Measurements from ENCODE around the gene SEPTIN12. TPM values are rescaled to one million over a fixed set of nuclear protein-coding genes. Genes with fewer than 3 reads are reported as not detected.

SEPTIN12 gene
- total and polyA plus RNA-seq, 10 of the 15 experiments (the other 5 are each of a cell fraction or from before 2014, with no cell fraction given), result not detected

DNA sequence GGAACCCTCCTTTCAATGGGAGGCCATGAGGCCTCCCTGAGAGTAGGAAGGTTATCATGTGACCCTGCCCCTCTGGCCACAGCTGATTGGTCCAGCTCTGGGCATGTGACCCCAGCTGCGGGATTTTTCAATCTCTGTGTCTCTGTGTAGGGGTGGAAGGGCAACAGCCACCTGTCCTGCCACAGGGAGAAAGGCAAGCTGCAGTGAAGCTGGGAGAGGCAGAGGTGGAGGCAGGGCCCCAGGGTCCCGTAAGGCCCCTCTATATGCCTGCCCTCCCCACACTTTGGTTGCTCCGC lies 42.9 kb downstream of the SEPTIN12 start:
- ChIA-PET RAD21 (ENCODE audit: unreplicated experiment) (no interaction called here), POLR2A (interaction anchor here (0.7 kb wide), 1 partner anchor 44 kb away, joined by 4 read pairs; no protein-coding TSS in a partner anchor), CTCF (interaction anchor here (0.7 kb wide), 1 partner anchor 515 kb away, joined by 3 read pairs; no protein-coding TSS in a partner anchor), SMC1A (ENCODE audit: uncharacterized antibody, unreplicated experiment) (no interaction called here)
- H3K4me3 ChIP-seq, result no peak overlapping the region
- intact Hi-C loops (cut with micrococcal nuclease; ENCODE audit: unreplicated experiment) (no loop called here), in situ Hi-C loops (cut with MboI) (no loop called here)
- FAIRE-seq (no peak), ATAC-seq (0 out of 3 replicates have a peak, but pooled peaks have one; percentile 13), DNase-seq (ENCODE audit: low read depth, low spot score) (no peak)
- no TSS peak for BruUV-seq (replicated peaks)
- no peak overlapping the region for H3K9ac ChIP-seq (ENCODE audit: control insufficient read depth, insufficient read depth, low read length)
- no peaks in the 10 kb centered on the region for H4K20me1 ChIP-seq (ENCODE audit: control insufficient read depth, insufficient read depth)
- WGBS (ENCODE audit: insufficient coverage, insufficient replicate concordance, low lambda C conversion rate, missing lambda C conversion rate), result 79% methylated on average over 3 of the region's 3 CpGs
- H3K27ac ChIP-seq (ENCODE audit: control insufficient read depth, insufficient read depth), result no peak overlapping the region
- H3K36me3 ChIP-seq (ENCODE audit: control insufficient read depth in 2 of 2, insufficient read depth in 2 of 2, low read length in 1 of 2), result no peaks in the 10 kb centered on the region; a peak in 1 of 4 replicates
- H3K27me3 ChIP-seq (replicated peaks in 1 of 2; ENCODE audit: control insufficient read depth in 2 of 2, insufficient read depth in 2 of 2, low read length in 1 of 2), result no peaks in the 10 kb centered on the region
- TF ChIP-seq, protein P1, sequence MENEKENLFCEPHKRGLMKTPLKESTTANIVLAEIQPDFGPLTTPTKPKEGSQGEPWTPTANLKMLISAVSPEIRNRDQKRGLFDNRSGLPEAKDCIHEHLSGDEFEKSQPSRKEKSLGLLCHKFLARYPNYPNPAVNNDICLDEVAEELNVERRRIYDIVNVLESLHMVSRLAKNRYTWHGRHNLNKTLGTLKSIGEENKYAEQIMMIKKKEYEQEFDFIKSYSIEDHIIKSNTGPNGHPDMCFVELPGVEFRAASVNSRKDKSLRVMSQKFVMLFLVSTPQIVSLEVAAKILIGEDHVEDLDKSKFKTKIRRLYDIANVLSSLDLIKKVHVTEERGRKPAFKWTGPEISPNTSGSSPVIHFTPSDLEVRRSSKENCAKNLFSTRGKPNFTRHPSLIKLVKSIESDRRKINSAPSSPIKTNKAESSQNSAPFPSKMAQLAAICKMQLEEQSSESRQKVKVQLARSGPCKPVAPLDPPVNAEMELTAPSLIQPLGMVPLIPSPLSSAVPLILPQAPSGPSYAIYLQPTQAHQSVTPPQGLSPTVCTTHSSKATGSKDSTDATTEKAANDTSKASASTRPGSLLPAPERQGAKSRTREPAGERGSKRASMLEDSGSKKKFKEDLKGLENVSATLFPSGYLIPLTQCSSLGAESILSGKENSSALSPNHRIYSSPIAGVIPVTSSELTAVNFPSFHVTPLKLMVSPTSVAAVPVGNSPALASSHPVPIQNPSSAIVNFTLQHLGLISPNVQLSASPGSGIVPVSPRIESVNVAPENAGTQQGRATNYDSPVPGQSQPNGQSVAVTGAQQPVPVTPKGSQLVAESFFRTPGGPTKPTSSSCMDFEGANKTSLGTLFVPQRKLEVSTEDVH (IDR thresholded peaks at IDR 0.05; ENCODE audit: low read depth, partially characterized antibody), result no peak
- TF ChIP-seq SREBF2 (IDR thresholded peaks at IDR 0.05; ENCODE audit: low read length) (no peak), SUPT20H (IDR thresholded peaks at IDR 0.05; ENCODE audit: borderline replicate concordance, control insufficient read depth, low read depth, low read length) (no peak), NRF1 (conservative IDR thresholded peaks at IDR 0.05; ENCODE audit: low read depth, low read length) (no peak), YY1 (IDR thresholded peaks at IDR 0.05; ENCODE audit: low read depth, low read length) (no peak), RAD51 (IDR thresholded peaks at IDR 0.05) (peak; percentile 25; the same call in 1 of the 2 replicates), WRNIP1 (IDR thresholded peaks at IDR 0.05; ENCODE audit: borderline replicate concordance, low read depth, low read length) (no peak), YBX1 (IDR thresholded peaks at IDR 0.05) (no peak), SREBF1 (IDR thresholded peaks at IDR 0.05; ENCODE audit: low read length) (no peak), PML (IDR thresholded peaks at IDR 0.05; ENCODE audit: low read length) (no peak), ZNF207 (IDR thresholded peaks at IDR 0.05; ENCODE audit: borderline replicate concordance) (no peak), NFXL1 (IDR thresholded peaks at IDR 0.05; ENCODE audit: borderline replicate concordance) (no peak), RAD21 (IDR thresholded peaks at IDR 0.05; ENCODE audit: insufficient read depth, low read depth, low read length) (no peak)
- TF ChIP-seq, protein P2, sequence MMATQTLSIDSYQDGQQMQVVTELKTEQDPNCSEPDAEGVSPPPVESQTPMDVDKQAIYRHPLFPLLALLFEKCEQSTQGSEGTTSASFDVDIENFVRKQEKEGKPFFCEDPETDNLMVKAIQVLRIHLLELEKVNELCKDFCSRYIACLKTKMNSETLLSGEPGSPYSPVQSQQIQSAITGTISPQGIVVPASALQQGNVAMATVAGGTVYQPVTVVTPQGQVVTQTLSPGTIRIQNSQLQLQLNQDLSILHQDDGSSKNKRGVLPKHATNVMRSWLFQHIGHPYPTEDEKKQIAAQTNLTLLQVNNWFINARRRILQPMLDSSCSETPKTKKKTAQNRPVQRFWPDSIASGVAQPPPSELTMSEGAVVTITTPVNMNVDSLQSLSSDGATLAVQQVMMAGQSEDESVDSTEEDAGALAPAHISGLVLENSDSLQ (IDR thresholded peaks at IDR 0.05), result no peak
- TF ChIP-seq, protein P3, sequence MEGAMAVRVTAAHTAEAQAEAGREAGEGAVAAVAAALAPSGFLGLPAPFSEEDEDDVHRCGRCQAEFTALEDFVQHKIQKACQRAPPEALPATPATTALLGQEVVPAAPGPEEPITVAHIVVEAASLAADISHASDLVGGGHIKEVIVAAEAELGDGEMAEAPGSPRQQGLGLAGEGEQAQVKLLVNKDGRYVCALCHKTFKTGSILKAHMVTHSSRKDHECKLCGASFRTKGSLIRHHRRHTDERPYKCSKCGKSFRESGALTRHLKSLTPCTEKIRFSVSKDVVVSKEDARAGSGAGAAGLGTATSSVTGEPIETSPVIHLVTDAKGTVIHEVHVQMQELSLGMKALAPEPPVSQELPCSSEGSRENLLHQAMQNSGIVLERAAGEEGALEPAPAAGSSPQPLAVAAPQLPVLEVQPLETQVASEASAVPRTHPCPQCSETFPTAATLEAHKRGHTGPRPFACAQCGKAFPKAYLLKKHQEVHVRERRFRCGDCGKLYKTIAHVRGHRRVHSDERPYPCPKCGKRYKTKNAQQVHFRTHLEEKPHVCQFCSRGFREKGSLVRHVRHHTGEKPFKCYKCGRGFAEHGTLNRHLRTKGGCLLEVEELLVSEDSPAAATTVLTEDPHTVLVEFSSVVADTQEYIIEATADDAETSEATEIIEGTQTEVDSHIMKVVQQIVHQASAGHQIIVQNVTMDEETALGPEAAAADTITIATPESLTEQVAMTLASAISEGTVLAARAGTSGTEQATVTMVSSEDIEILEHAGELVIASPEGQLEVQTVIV (IDR thresholded peaks at IDR 0.05; ENCODE audit: borderline replicate concordance, partially characterized antibody), result no peak
- TF ChIP-seq, protein P4, sequence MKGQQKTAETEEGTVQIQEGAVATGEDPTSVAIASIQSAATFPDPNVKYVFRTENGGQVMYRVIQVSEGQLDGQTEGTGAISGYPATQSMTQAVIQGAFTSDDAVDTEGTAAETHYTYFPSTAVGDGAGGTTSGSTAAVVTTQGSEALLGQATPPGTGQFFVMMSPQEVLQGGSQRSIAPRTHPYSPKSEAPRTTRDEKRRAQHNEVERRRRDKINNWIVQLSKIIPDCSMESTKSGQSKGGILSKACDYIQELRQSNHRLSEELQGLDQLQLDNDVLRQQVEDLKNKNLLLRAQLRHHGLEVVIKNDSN (IDR thresholded peaks at IDR 0.05; ENCODE audit: borderline replicate concordance, extremely low read length, insufficient read depth, low read depth, low read length), result peak; percentile 68
- TF ChIP-seq, protein P5, sequence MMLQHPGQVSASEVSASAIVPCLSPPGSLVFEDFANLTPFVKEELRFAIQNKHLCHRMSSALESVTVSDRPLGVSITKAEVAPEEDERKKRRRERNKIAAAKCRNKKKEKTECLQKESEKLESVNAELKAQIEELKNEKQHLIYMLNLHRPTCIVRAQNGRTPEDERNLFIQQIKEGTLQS (IDR thresholded peaks at IDR 0.05; ENCODE audit: borderline replicate concordance, extremely low read depth, low read depth, low read length), result peak; percentile 21; the same call in 1 of the 2 replicates
- H3K79me2 ChIP-seq (ENCODE audit: control insufficient read depth, insufficient read depth, low read length), result no peaks in the 10 kb centered on the region
- H3K4me2 ChIP-seq (ENCODE audit: control insufficient read depth, insufficient read depth), result no peak overlapping the region
- peaks cover 12% of the 10 kb centered on the region for H3K4me1 ChIP-seq (ENCODE audit: control insufficient read depth, insufficient read depth, low read length)
- no peaks in the 10 kb centered on the region for H3K9me3 ChIP-seq (replicated peaks; ENCODE audit: control insufficient read depth, insufficient read depth, low read length)
- H2AFZ ChIP-seq (ENCODE audit: control insufficient read depth, low read depth, low read length), result no peak overlapping the region
